ENCODE data around the gene METTL21A. TPM values are rescaled to one million over a fixed set of nuclear protein-coding genes. Genes with fewer than 3 reads are reported as not detected.

The METTL21A gene
- total and polyA plus RNA-seq, 2 of the 13 experiments (the other 11 are each of a cell fraction or from before 2014, with no cell fraction given), result 42.4 to 61.2 TPM

DNA sequence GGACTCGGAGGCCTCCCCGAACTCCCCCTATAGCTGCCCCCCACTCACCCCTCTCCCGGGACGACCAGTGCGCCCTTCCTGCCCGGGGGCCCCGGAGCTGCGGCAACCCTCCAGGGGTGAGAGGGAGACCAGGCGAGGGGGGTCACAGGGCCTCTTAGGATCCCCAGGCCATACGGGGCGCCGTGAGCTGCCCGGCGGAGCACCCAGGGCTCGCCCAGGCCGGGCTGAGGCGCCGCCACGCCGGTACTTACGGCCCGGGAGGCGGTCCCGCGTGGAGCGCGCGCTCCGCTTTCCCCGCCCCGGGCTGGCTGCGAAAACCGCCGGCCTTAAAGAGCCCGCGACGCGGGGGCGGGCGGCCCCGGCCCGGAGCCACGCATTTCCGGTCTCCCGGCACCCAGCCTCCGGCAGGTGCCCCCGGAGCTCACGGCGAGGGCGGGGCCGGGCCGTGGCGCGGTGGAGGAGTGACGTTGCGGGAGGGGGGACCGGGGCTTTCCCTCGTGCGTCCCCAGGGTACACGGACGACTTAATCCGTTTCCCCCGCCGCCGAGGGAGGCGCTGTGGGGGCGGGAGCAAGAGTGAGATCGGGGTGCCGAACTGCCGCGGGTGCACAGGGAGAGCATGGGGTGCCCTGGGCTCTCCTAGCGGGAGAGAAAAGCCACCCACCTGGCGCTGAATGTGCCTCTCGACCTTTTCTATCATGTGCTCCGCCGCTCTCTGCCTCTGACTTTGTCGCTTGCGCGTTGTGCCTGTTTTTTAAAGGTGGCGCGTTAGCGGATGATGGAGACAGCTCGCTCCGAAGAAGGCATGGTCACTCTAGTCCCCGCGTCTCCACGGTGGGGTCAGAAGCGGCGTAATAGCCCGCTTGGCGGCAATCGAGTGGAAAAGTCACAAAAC is at the start of gene METTL21A (continued):
- peak; percentile 86 for TF ChIP-seq HOXA5 (CRISPR knock-in tag; IDR thresholded peaks at IDR 0.05)
- no peak for TF ChIP-seq ZNF333 (CRISPR knock-in tag; IDR thresholded peaks at IDR 0.05; ENCODE audit: borderline replicate concordance)
- peak; percentile 91 for TF ChIP-seq ZBTB3 (CRISPR knock-in tag; IDR thresholded peaks at IDR 0.05; ENCODE audit: borderline replicate concordance, low read depth)
- no peak for TF ChIP-seq HOXA7 (CRISPR knock-in tag; IDR thresholded peaks at IDR 0.05)
- TF ChIP-seq, protein P1, sequence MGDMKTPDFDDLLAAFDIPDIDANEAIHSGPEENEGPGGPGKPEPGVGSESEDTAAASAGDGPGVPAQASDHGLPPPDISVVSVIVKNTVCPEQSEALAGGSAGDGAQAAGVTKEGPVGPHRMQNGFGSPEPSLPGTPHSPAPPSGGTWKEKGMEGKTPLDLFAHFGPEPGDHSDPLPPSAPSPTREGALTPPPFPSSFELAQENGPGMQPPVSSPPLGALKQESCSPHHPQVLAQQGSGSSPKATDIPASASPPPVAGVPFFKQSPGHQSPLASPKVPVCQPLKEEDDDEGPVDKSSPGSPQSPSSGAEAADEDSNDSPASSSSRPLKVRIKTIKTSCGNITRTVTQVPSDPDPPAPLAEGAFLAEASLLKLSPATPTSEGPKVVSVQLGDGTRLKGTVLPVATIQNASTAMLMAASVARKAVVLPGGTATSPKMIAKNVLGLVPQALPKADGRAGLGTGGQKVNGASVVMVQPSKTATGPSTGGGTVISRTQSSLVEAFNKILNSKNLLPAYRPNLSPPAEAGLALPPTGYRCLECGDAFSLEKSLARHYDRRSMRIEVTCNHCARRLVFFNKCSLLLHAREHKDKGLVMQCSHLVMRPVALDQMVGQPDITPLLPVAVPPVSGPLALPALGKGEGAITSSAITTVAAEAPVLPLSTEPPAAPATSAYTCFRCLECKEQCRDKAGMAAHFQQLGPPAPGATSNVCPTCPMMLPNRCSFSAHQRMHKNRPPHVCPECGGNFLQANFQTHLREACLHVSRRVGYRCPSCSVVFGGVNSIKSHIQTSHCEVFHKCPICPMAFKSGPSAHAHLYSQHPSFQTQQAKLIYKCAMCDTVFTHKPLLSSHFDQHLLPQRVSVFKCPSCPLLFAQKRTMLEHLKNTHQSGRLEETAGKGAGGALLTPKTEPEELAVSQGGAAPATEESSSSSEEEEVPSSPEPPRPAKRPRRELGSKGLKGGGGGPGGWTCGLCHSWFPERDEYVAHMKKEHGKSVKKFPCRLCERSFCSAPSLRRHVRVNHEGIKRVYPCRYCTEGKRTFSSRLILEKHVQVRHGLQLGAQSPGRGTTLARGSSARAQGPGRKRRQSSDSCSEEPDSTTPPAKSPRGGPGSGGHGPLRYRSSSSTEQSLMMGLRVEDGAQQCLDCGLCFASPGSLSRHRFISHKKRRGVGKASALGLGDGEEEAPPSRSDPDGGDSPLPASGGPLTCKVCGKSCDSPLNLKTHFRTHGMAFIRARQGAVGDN (CRISPR knock-in tag; IDR thresholded peaks at IDR 0.05), result peak; percentile 90
- TF ChIP-seq, protein P2, sequence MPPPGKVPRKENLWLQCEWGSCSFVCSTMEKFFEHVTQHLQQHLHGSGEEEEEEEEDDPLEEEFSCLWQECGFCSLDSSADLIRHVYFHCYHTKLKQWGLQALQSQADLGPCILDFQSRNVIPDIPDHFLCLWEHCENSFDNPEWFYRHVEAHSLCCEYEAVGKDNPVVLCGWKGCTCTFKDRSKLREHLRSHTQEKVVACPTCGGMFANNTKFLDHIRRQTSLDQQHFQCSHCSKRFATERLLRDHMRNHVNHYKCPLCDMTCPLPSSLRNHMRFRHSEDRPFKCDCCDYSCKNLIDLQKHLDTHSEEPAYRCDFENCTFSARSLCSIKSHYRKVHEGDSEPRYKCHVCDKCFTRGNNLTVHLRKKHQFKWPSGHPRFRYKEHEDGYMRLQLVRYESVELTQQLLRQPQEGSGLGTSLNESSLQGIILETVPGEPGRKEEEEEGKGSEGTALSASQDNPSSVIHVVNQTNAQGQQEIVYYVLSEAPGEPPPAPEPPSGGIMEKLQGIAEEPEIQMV (CRISPR knock-in tag; IDR thresholded peaks at IDR 0.05; ENCODE audit: low read depth), result peak; percentile 65; the same call in 1 of the 2 replicates
- TF ChIP-seq, protein P3, sequence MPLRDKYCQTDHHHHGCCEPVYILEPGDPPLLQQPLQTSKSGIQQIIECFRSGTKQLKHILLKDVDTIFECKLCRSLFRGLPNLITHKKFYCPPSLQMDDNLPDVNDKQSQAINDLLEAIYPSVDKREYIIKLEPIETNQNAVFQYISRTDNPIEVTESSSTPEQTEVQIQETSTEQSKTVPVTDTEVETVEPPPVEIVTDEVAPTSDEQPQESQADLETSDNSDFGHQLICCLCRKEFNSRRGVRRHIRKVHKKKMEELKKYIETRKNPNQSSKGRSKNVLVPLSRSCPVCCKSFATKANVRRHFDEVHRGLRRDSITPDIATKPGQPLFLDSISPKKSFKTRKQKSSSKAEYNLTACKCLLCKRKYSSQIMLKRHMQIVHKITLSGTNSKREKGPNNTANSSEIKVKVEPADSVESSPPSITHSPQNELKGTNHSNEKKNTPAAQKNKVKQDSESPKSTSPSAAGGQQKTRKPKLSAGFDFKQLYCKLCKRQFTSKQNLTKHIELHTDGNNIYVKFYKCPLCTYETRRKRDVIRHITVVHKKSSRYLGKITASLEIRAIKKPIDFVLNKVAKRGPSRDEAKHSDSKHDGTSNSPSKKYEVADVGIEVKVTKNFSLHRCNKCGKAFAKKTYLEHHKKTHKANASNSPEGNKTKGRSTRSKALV (CRISPR knock-in tag; IDR thresholded peaks at IDR 0.05), result no peak
- no peak for TF ChIP-seq ZNF652 (CRISPR knock-in tag; IDR thresholded peaks at IDR 0.05; ENCODE audit: borderline replicate concordance, low read depth)
- TF ChIP-seq, protein P4, sequence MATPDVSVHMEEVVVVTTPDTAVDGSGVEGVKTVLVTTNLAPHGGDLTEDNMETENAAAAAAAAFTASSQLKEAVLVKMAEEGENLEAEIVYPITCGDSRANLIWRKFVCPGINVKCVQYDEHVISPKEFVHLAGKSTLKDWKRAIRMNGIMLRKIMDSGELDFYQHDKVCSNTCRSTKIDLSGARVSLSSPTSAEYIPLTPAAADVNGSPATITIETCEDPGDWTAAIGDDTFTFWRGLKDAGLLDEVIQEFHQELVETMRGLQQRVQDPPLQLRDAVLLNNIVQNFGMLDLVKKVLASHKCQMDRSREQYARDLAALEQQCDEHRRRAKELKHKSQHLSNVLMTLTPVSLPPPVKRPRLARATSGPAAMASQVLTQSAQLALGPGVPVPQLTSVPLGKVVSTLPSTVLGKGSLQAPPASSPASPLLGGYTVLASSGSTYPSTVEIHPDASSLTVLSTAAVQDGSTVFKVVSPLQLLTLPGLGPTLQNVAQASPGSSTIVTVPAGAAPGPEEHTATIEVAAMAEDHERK (CRISPR knock-in tag; IDR thresholded peaks at IDR 0.05; ENCODE audit: low read depth), result peak; percentile 76
- TF ChIP-seq, protein P5, sequence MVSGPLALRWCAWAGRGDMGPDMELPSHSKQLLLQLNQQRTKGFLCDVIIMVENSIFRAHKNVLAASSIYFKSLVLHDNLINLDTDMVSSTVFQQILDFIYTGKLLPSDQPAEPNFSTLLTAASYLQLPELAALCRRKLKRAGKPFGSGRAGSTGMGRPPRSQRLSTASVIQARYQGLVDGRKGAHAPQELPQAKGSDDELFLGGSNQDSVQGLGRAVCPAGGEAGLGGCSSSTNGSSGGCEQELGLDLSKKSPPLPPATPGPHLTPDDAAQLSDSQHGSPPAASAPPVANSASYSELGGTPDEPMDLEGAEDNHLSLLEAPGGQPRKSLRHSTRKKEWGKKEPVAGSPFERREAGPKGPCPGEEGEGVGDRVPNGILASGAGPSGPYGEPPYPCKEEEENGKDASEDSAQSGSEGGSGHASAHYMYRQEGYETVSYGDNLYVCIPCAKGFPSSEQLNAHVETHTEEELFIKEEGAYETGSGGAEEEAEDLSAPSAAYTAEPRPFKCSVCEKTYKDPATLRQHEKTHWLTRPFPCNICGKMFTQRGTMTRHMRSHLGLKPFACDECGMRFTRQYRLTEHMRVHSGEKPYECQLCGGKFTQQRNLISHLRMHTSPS (CRISPR knock-in tag; IDR thresholded peaks at IDR 0.05; ENCODE audit: low read depth), result peak; percentile 57; the same call in 1 of the 2 replicates
- TF ChIP-seq PHF20 (CRISPR knock-in tag; IDR thresholded peaks at IDR 0.05), result peak; percentile 62; the same call in 1 of the 2 replicates
- TF ChIP-seq, protein P6, sequence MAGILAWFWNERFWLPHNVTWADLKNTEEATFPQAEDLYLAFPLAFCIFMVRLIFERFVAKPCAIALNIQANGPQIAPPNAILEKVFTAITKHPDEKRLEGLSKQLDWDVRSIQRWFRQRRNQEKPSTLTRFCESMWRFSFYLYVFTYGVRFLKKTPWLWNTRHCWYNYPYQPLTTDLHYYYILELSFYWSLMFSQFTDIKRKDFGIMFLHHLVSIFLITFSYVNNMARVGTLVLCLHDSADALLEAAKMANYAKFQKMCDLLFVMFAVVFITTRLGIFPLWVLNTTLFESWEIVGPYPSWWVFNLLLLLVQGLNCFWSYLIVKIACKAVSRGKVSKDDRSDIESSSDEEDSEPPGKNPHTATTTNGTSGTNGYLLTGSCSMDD (CRISPR knock-in tag; IDR thresholded peaks at IDR 0.05), result no peak
- TF ChIP-seq, protein P7, sequence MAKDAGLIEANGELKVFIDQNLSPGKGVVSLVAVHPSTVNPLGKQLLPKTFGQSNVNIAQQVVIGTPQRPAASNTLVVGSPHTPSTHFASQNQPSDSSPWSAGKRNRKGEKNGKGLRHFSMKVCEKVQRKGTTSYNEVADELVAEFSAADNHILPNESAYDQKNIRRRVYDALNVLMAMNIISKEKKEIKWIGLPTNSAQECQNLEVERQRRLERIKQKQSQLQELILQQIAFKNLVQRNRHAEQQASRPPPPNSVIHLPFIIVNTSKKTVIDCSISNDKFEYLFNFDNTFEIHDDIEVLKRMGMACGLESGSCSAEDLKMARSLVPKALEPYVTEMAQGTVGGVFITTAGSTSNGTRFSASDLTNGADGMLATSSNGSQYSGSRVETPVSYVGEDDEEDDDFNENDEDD (CRISPR knock-in tag; IDR thresholded peaks at IDR 0.05; ENCODE audit: borderline replicate concordance), result peak; percentile 95

Measured in HepG2 (cell line).